ENCODE data around the gene TMOD3. TPM values are rescaled to one million over a fixed set of nuclear protein-coding genes. Genes with fewer than 3 reads are reported as not detected.

TMOD3 gene
- total RNA-seq, 1 donor from 2014 or later, result 75.4 TPM

GRCh38 chr15:51840692-51841091 lies 11.2 kb downstream of the TMOD3 start:
- no peak overlapping the region for H3K27ac Mint-ChIP-seq (ENCODE audit: unreplicated experiment)
- no peaks in the 10 kb centered on the region for H3K9me3 Mint-ChIP-seq (ENCODE audit: unreplicated experiment)

GRCh38 chr15:51841406-51842040 lies 12.1 kb downstream of the TMOD3 start:
- Mint-ChIP-seq H3K36me3 (ENCODE audit: unreplicated experiment) (no peaks in the 10 kb centered on the region), H3K27ac (ENCODE audit: unreplicated experiment) (peak overlapping the region; percentile 29), H3K27me3 (ENCODE audit: unreplicated experiment) (no peaks in the 10 kb centered on the region), H3K9me3 (ENCODE audit: unreplicated experiment) (no peaks in the 10 kb centered on the region), H3K4me1 (ENCODE audit: unreplicated experiment) (peaks cover 83% of the 10 kb centered on the region), H3K4me3 (ENCODE audit: unreplicated experiment) (no peak overlapping the region)
- DNase-seq (ENCODE audit: extremely low spot score, unreplicated experiment), result no peak
- no peak for TF ChIP-seq CTCF (IDR thresholded peaks at IDR 0.05)

More at GRCh38 chr15:51840692-51841091, 11.2 kb downstream of the TMOD3 start:
- peaks cover 82% of the 10 kb centered on the region for H3K4me1 Mint-ChIP-seq (ENCODE audit: unreplicated experiment)
- no peaks in the 10 kb centered on the region for H3K27me3 Mint-ChIP-seq (ENCODE audit: unreplicated experiment)
- H3K36me3 Mint-ChIP-seq (ENCODE audit: unreplicated experiment), result no peaks in the 10 kb centered on the region
- no peak for DNase-seq (ENCODE audit: extremely low spot score, unreplicated experiment)
- H3K4me3 Mint-ChIP-seq (ENCODE audit: unreplicated experiment), result no peak overlapping the region
- no peak for TF ChIP-seq CTCF (IDR thresholded peaks at IDR 0.05)

- no peak for DNase-seq (ENCODE audit: extremely low spot score, unreplicated experiment)
- no peaks in the 10 kb centered on the region for H3K36me3 Mint-ChIP-seq (ENCODE audit: unreplicated experiment)
- no peaks in the 10 kb centered on the region for H3K27me3 Mint-ChIP-seq (ENCODE audit: unreplicated experiment)
- TF ChIP-seq CTCF (IDR thresholded peaks at IDR 0.05), result no peak
- no peaks in the 10 kb centered on the region for H3K9me3 Mint-ChIP-seq (ENCODE audit: unreplicated experiment)
- peaks cover 83% of the 10 kb centered on the region for H3K4me1 Mint-ChIP-seq (ENCODE audit: unreplicated experiment)
- H3K27ac Mint-ChIP-seq (ENCODE audit: unreplicated experiment), result peak overlapping the region; percentile 19
- no peak overlapping the region for H3K4me3 Mint-ChIP-seq (ENCODE audit: unreplicated experiment)
Measured at GRCh38 chr15:51842265-51842664, 12.8 kb downstream of the TMOD3 start.

- Mint-ChIP-seq H3K4me3 (ENCODE audit: unreplicated experiment) (no peak overlapping the region), H3K36me3 (ENCODE audit: unreplicated experiment) (no peaks in the 10 kb centered on the region), H3K27me3 (ENCODE audit: unreplicated experiment) (no peaks in the 10 kb centered on the region), H3K9me3 (ENCODE audit: unreplicated experiment) (no peaks in the 10 kb centered on the region), H3K27ac (ENCODE audit: unreplicated experiment) (peak overlapping the region; percentile 71), H3K4me1 (ENCODE audit: unreplicated experiment) (peaks cover 81% of the 10 kb centered on the region)
- TF ChIP-seq CTCF (IDR thresholded peaks at IDR 0.05), result no peak
- no peak for DNase-seq (ENCODE audit: extremely low spot score, unreplicated experiment)
Measured at GRCh38 chr15:51842852-51843737, 13.6 kb downstream of the TMOD3 start.
